HG03045 (cell line): ENCODE measurements around the gene MED27.

Experiments
- ATAC-seq: cut with Tn5 transposase; IDR thresholded peaks from one replicate; pipeline ENCODE4 v1.9.1; 2021; ENCODE audit warnings: mild to moderate bottlenecking, moderate library complexity; ENCODE audit not compliant: unreplicated experiment

MED27 gene

GRCh38 chr9:131867611-131868192 is 212.0 kb downstream of the MED27 start:
- no peak for ATAC-seq

GRCh38 chr9:131865446-131866195 is 214.0 kb downstream of the MED27 start:
- ATAC-seq = no peak

GRCh38 chr9:131864531-131864930 is 215.1 kb downstream of the MED27 start:
- ATAC-seq = no peak

GRCh38 chr9:131863306-131863896 is 216.3 kb downstream of the MED27 start:
- ATAC-seq = no peak

GRCh38 chr9:131862261-131862660 is 217.4 kb downstream of the MED27 start:
- ATAC-seq = no peak

- ATAC-seq = no peak
Observed at GRCh38 chr9:131860430-131860829, 219.2 kb downstream of the MED27 start.

GRCh38 chr9:131858147-131858546 is 221.5 kb downstream of the MED27 start:
- no peak for ATAC-seq

GRCh38 chr9:131856105-131856504 is 223.6 kb downstream of the MED27 start:
- ATAC-seq = no peak

- ATAC-seq = no peak
Observed at GRCh38 chr9:131854896-131855613, 224.6 kb downstream of the MED27 start.

GRCh38 chr9:131854334-131854733 is 225.3 kb downstream of the MED27 start:
- ATAC-seq = no peak

GRCh38 chr9:131853434-131853833 is 226.2 kb downstream of the MED27 start:
- no peak for ATAC-seq

- ATAC-seq = no peak
Observed at GRCh38 chr9:131851414-131851813, 228.3 kb downstream of the MED27 start.

- ATAC-seq = no peak
Observed at GRCh38 chr9:131849391-131849790, 230.3 kb downstream of the MED27 start.

- ATAC-seq = no peak
Observed at GRCh38 chr9:131848570-131849160, 231.0 kb downstream of the MED27 start.

GRCh38 chr9:131847665-131848354 is 231.9 kb downstream of the MED27 start:
- ATAC-seq = no peak

- no peak for ATAC-seq
Observed at GRCh38 chr9:131845305-131846298, 234.1 kb downstream of the MED27 start.

GRCh38 chr9:131844745-131845118 is 234.9 kb downstream of the MED27 start:
- ATAC-seq = no peak

- no peak for ATAC-seq
Observed at GRCh38 chr9:131843989-131844744, 235.5 kb downstream of the MED27 start.
